IMR-90 (cell line): ENCODE results near the gene DAP3. TPM values are rescaled to one million over a fixed set of nuclear protein-coding genes. Genes with fewer than 3 reads are reported as not detected.

Experiments used
- ATAC-seq: fragments of 200-7000 bp; cut with Tn5 transposase; 2 replicates; pipeline ENCODE4 v1.9.1; 2020; ENCODE audit warnings: low read depth, mild to moderate bottlenecking, moderate library complexity
- BruUV-seq: library from RNA; stranded (reverse); fragments of 400-500 nt; replicated peaks from 2 replicates; lab custom pipeline; 2021; lab: Mats Ljungman, UMichigan
- CTCF ChIA-PET: fragments of 300-600 bp; formaldehyde crosslinking; extraction: SDS; loops from one replicate; lab custom pipeline; 2021; ENCODE audit warnings: antibody characterized with exemption; lab: Yijun Ruan, JAX
- POLR2A ChIA-PET: fragments of 300-600 bp; sonication (Branson Sonifier 250); formaldehyde crosslinking; loops from one replicate; lab custom pipeline; 2022; ENCODE audit warnings: antibody characterized with exemption; ENCODE audit not compliant: unreplicated experiment; lab: Charles Lee
- DNase-seq: peaks from one replicate; pipeline ENCODE4 v3.0.0; 2013
- H2AFZ ChIP-seq: replicated peaks from 2 replicates; pipeline ENCODE3; 2013; ENCODE audit warnings: low read length, mild to moderate bottlenecking; ENCODE audit not compliant: poor library complexity
- H2AK5ac ChIP-seq: 2 replicates; pipeline ENCODE4 v1.6.1; 2013; ENCODE audit warnings: low read depth, low read length, inconsistent platforms
- H2AK9ac ChIP-seq: replicated peaks from 2 replicates; pipeline ENCODE3; 2013; ENCODE audit warnings: mild to moderate bottlenecking, low read depth, low read length, moderate library complexity; ENCODE audit not compliant: poor library complexity
- H2BK120ac ChIP-seq: 2 replicates; pipeline ENCODE4 v1.6.1; 2013; ENCODE audit warnings: low read depth, low read length, inconsistent platforms
- H2BK15ac ChIP-seq: 3 replicates; pipeline ENCODE4 v1.6.1; 2013; ENCODE audit warnings: low read depth, low read length, inconsistent platforms
- H2BK20ac ChIP-seq: 2 replicates; pipeline ENCODE4 v1.6.1; 2013; ENCODE audit warnings: low read depth, mild to moderate bottlenecking, inconsistent platforms, low read length, moderate library complexity
- H2BK5ac ChIP-seq: 2 replicates; pipeline ENCODE4 v1.6.1; 2013; ENCODE audit warnings: mild to moderate bottlenecking, low read depth, low read length, inconsistent platforms; ENCODE audit not compliant: poor library complexity, severe bottlenecking
- H3K14ac ChIP-seq: replicated peaks from 2 replicates; pipeline ENCODE4 v1.6.1; 2013; ENCODE audit warnings: low read depth, low read length, inconsistent platforms
- H3K18ac ChIP-seq: 2 replicates; pipeline ENCODE4 v1.6.1; 2013; ENCODE audit warnings: low read depth, low read length, control low read depth
- H3K23ac ChIP-seq: 2 replicates; pipeline ENCODE4 v1.6.1; 2013; ENCODE audit warnings: low read depth, low read length, inconsistent platforms
- H3K27ac ChIP-seq: 2 replicates; pipeline ENCODE4 v1.5.1; 2013; ENCODE audit warnings: mild to moderate bottlenecking, control low read depth, low read length; ENCODE audit not compliant: insufficient read depth
- H3K27me3 ChIP-seq: 2 replicates; pipeline ENCODE4 v1.6.1; 2013; ENCODE audit warnings: low read length; ENCODE audit not compliant: control insufficient read depth, insufficient read depth
- H3K36me3 ChIP-seq: 2 replicates; pipeline ENCODE4 v1.6.1; 2013; ENCODE audit warnings: low read length, mixed read lengths; ENCODE audit not compliant: control insufficient read depth, insufficient read depth
- H3K4ac ChIP-seq: 2 replicates; pipeline ENCODE4 v1.6.1; 2013; ENCODE audit warnings: low read depth, low read length, inconsistent platforms
- H3K4me1 ChIP-seq: 2 replicates; pipeline ENCODE4 v1.6.1; 2013; ENCODE audit warnings: low read length, mixed read lengths; ENCODE audit not compliant: control insufficient read depth, insufficient read depth
- H3K4me2 ChIP-seq: 2 replicates; pipeline ENCODE4 v1.6.1; 2013; ENCODE audit warnings: low read depth, mild to moderate bottlenecking, control low read depth, low read length, moderate library complexity
- H3K4me3 ChIP-seq: 2 replicates; pipeline ENCODE4 v1.5.1; 2013; ENCODE audit warnings: low read depth, mild to moderate bottlenecking, control low read depth, low read length, moderate library complexity; ENCODE audit not compliant: insufficient read depth
- H3K56ac ChIP-seq: 2 replicates; pipeline ENCODE4 v1.6.1; 2013; ENCODE audit warnings: low read length, inconsistent platforms; ENCODE audit not compliant: insufficient read depth; ENCODE audit errors: extremely low read depth
- H3K79me1 ChIP-seq, 2 experiments: 2 replicates each; pipeline ENCODE4 v1.6.1; 2013; ENCODE audit warnings: low read length in 2 of 2, inconsistent platforms in 1 of 2, low read depth in 1 of 2
- H3K9ac ChIP-seq: 2 replicates; pipeline ENCODE4 v1.6.1; 2013; ENCODE audit warnings: low read depth, low read length, control low read depth
- H3K9me1 ChIP-seq: 2 replicates; pipeline ENCODE4 v1.6.1; 2013; ENCODE audit warnings: low read length, inconsistent platforms; ENCODE audit not compliant: insufficient read depth
- H3K9me3 ChIP-seq: 2 replicates; pipeline ENCODE4 v1.6.1; 2013; ENCODE audit warnings: low read length; ENCODE audit not compliant: control insufficient read depth, insufficient read depth
- H4K20me1 ChIP-seq: 2 replicates; pipeline ENCODE4 v1.6.1; 2013; ENCODE audit warnings: low read length, inconsistent platforms; ENCODE audit not compliant: insufficient read depth
- H4K5ac ChIP-seq: 2 replicates; pipeline ENCODE4 v1.6.1; 2013; ENCODE audit warnings: mild to moderate bottlenecking, low read depth, low read length, control low read depth
- H4K8ac ChIP-seq, 2 experiments: 2 replicates each; pipeline ENCODE4 v1.6.1; 2013; ENCODE audit warnings: low read depth in 2 of 2, low read length in 2 of 2, control low read depth in 1 of 2, inconsistent platforms in 1 of 2
- H4K91ac ChIP-seq: 2 replicates; pipeline ENCODE4 v1.6.1; 2013; ENCODE audit warnings: low read depth, low read length, inconsistent platforms; ENCODE audit not compliant: insufficient read depth
- BHLHE40 ChIP-seq: fragments of 150-350 bp; IDR thresholded peaks from 2 replicates; pipeline ENCODE4 v1.6.1; 2016; ENCODE audit warnings: mild to moderate bottlenecking, low read depth, low read length
- CEBPB ChIP-seq: IDR thresholded peaks from 2 replicates; pipeline ENCODE4 v1.6.1; 2012; ENCODE audit warnings: low read depth, low read length, improper control_type of control experiment
- CHD1 ChIP-seq: IDR thresholded peaks from 2 replicates; pipeline ENCODE4 v1.6.1; 2012; ENCODE audit warnings: low read depth, low read length, improper control_type of control experiment
- RAD21 ChIP-seq: IDR thresholded peaks from 2 replicates; pipeline ENCODE4 v1.6.1; 2012; ENCODE audit warnings: low read length, improper control_type of control experiment
- SMC3 ChIP-seq: fragments of 150-350 bp; IDR thresholded peaks from 2 replicates; pipeline ENCODE4 v1.6.1; 2016; ENCODE audit warnings: low read depth, mild to moderate bottlenecking, antibody characterized with exemption, low read length, moderate library complexity
- WGBS, 2 experiments: methylation state at CpG; one replicate each; pipeline versions ENCODE4 v1.1.5 to v1.1.7; 2013; ENCODE audit warnings: missing lambda C conversion rate in 2 of 2; ENCODE audit not compliant: insufficient read length in 1 of 2; ENCODE audit errors: extremely low coverage in 2 of 2; 5-methylcytosine and 5-hydroxymethylcytosine counted together
- dilution Hi-C: fragments of 300-500 bp; cut with HindIII; formaldehyde crosslinking; loops from one replicate; pipeline ENCODE4 v1.14.3; 2018; ENCODE audit warnings: low sequenced_read_pairs; ENCODE audit not compliant: unreplicated experiment
- in situ Hi-C: fragments of 300-500 bp; cut with MboI; formaldehyde crosslinking; loops from 3 replicates; pipeline ENCODE4 v1.14.3; 2019; ENCODE audit warnings: low sequenced_read_pairs, inconsistent platforms, mixed read lengths
- intact Hi-C: fragments of 100-400 bp; cut with micrococcal nuclease; formaldehyde crosslinking; loops from 2 replicates; pipeline ENCODE4 v1.10.0; 2022
- polyA plus RNA-seq, 3 experiments: library from polyadenylated mRNA; depleted of rRNA; stranded (reverse); fragments of >200 nt; gene quantifications; 2 replicates each; pipeline ENCODE4 v1.2.3, GENCODE V29; 2012; ENCODE audit warnings: low replicate concordance in 1 of 3
- total RNA-seq: library from RNA; depleted of rRNA; stranded (reverse); fragments of >200 nt; gene quantifications from 2 replicates; pipeline ENCODE4 v1.2.3, GENCODE V29; 2012

The DAP3 gene
- total and polyA plus RNA-seq, 2 of the 4 experiments (the other 2 are of a cell fraction): 48.6 to 126 TPM

DNA sequence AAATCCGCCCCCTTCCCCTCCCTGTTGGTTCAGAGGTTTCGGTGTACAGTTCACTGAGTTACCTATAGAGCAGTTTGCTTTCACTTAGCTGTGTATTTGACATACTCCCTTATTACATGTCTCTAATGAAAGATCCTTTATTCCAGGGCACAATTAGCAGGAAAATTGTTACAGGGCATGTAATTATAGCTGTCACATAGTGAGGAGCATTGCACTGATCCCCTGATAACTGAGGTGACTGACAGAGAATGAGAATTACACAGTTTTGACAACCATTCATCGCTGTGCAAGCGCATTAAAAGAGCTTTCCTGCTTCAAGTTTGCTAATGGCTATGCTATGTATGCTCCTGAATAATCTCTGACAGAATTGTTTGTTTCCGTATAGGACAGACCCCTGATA, 26.9 kb downstream of the DAP3 start:
- no peaks in the 10 kb centered on the region for H3K4me1 ChIP-seq
- H3K36me3 ChIP-seq: peaks cover 19% of the 10 kb centered on the region
- dilution Hi-C loops: no loop called here

More for the DNA sequence above, 26.9 kb downstream of the DAP3 start:
- Histone ChIP-seq H3K27me3 (no peaks in the 10 kb centered on the region), H3K23ac (no peak overlapping the region), H3K79me1 (peaks cover 17 to 29% of the 10 kb centered on the region in 2 experiments), H3K9ac (no peak overlapping the region), H3K9me1 (no peaks in the 10 kb centered on the region), H4K20me1 (no peaks in the 10 kb centered on the region), H3K18ac (no peak overlapping the region), H4K91ac (no peak overlapping the region), H2BK5ac (no peak overlapping the region), H3K4me3 (no peak overlapping the region), H3K4me2 (no peak overlapping the region), H3K27ac (no peak overlapping the region), H4K8ac (no peak overlapping the region), H2AK5ac (no peak overlapping the region), H3K4ac (no peak overlapping the region), H2AFZ (no peak overlapping the region), H3K9me3 (no peaks in the 10 kb centered on the region), H3K14ac (no peak overlapping the region), H2BK20ac (no peak overlapping the region), H4K5ac (no peak overlapping the region), H2BK120ac (no peak overlapping the region), H3K56ac (no peak overlapping the region), H2BK15ac (no peak overlapping the region), H2AK9ac (no peak overlapping the region)
- no peak for DNase-seq
- TF ChIP-seq CEBPB (no peak), RAD21 (no peak), BHLHE40 (no peak), CHD1 (no peak), SMC3 (no peak)
- BruUV-seq: no TSS peak
- ChIA-PET CTCF (no interaction called here), POLR2A (no interaction called here)
- no peak for ATAC-seq
- 100% methylated on average over 2 of the region's 5 CpGs; no CpG with 5 or more reads in 1 of the 2 experiments for WGBS, 2 experiments
- intact Hi-C loops: no loop called here
- in situ Hi-C loops: no loop called here
